GM23248 (cell line): ENCODE data around the gene DTNA.

ENCODE experiments used
- EZH2 ChIP-seq: fragments of 200-600 bp; sonication (generic); IDR thresholded peaks from 2 replicates; pipeline ENCODE4 v1.6.1; 2018; ENCODE audit warnings: antibody characterized with exemption, mild to moderate bottlenecking; ENCODE audit not compliant: insufficient read depth, poor library complexity, severe bottlenecking
- EZH2phosphoT487 ChIP-seq: fragments of 200-600 bp; sonication (generic); IDR thresholded peaks from 2 replicates; pipeline ENCODE4 v1.6.1; 2018; ENCODE audit warnings: antibody characterized with exemption, moderate library complexity, mild to moderate bottlenecking, low read depth; ENCODE audit not compliant: insufficient read depth

DNA sequence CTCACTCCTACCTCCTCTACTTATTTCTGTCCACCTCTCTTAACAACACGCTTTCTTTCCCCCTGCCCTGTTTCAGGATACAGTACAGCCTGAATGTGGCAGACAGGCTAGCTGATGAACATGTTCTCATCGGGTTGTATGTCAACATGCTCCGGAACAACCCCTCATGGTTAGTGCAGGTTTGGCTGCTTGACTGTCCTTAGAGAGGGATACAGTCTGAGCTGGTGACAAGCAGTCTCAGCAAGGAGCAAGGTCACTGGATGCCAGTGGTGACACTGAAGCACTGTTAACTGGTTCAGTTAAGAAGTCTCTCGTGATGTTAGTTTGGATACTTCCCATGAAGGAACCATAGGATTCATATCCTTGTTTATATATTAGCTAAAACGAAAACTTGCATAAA is 128.6 kb downstream of the DTNA start:
- TF ChIP-seq EZH2 (no peak), EZH2phosphoT487 (no peak)
